ENCODE data around the gene PARP12.
A peak's percentile ranks its signal among the peaks of the same experiment; 100 is the strongest.

The PARP12 gene

DNA sequence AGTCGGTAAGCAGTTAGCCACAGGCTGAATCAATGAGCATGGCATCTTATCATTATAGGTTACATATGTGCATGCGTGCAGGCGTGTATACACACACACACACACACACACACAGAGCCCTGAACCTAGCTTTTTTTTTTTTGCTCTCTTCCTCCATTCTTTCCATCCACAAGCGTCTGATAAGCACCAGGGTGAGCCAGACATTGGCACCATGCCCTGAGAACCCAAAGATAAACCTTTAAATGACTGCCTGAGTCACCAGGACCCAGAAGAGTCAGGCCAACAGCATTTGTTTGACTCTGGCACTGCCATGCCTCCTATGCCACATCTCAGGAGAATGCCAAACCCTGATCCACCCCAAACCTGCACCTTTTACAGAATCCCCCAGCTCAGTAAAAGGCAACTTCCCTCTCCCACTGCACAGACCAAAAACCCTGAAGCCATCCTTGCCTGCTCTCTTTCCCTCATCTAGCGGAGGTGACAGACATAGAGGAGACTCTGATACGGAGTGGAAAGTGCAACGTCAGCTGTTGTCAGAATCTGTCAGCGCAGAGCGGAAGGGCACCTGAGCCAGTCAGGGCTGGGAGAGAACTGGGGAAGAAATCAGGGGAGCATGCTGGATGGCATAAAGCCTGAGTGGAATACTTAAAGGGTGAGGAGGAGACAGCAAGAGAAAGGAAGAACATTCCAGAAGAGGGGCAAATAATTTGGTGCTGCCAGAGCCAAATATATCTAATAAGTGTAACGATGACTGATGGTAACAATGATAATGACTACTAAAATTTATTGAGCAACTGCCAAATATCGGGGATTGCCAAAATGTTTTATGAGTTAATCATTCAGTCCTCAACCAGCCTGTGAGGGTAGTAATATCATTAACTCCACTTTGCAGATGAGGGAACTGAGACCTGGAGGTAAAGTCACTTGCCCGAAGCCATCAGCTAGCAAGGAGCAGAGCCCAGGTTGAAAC is 3.2 kb downstream of the PARP12 start:
- peak; percentile 95 for DNase-seq

DNA sequence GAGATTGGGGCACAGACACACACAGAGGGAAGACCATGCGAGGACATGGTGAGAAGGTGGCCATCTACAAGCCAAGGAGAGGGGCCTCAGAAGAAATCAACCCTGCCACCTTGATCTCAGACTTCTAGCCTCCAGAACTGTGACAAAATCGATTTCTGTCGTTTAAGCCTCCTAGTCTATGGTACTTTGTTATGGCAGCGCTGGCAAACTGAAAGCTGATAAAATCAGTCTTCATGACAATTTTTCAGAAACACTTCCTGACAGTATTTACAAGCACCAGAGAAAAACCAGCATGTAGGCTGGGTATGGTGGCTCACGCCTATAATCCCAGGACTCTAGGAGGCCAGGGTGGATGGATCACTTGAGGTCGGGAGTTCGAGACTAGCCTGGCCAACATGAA is 4.2 kb downstream of the PARP12 start:
- DNase-seq = no peak

DNA sequence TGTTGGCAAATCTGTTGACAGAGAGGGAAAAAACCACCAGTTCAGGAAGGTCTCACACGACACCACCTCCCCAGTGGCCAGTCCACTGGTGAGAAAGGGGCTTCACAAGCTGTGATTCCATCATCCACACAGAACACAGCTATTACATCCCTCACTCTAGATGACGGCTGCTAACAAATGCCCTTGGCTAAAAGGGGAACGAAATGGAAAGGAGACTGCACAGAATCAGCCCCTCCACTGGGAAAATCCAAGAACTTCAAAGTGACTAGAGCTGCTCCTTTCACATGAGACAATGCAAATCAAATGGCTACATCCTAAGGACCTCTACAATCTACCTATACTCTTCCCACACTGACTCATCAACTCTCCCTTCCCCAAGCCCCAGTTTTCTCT is 5.6 kb downstream of the PARP12 start:
- no peak for DNase-seq

DNA sequence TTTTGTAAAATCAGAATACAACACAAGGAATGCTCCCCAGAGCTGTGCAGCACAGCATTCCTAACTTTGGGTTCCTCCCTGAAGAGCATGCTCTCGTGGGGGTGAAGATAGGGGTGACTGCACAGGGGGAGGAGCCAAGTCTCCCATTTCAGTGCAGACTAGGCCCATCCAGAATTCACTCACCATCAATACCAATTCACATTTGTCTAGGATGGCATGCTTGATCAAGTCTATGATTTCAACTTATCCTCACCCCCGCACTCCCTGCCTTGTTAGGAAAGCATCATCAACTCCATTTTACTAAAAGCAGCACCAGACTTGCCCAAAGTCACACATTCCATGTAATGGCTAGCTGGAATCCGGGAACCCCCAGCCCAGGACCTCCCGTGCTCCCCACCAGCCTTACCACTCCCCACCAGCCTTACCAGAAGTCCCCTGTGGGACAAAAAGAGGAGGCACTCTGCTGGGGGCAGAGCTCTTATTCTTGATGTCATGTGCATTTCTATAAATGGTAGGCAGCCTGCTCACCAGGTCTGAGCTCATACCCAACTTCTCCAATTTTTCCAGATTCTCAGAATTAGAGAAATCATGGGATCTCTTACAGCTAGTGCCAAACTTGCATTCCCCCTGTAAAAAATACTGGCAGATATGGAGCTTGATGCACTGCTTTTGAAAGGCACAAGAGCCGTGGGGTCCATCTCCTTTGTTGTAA is 6.2 kb downstream of the PARP12 start:
- no peak for DNase-seq

DNA sequence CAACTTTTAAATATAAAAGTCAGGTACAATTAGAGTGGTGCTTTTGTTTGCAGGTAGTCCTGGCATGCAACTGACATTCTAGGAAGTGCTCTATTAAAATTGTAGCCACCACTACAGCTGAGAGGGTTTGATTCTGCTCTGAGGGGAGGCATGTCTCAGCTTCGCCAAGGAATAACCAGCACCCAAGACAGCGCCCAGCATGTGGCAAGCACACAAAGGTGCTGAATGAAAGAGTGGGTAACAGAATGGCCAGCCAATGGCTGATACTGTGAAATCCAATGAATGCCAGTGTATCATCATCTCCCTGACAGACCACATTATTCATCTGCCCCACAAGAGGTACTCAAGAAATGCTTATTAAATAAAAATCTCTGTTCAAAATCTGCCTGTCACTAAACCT is 6.9 kb downstream of the PARP12 start:
- DNase-seq = no peak

DNA sequence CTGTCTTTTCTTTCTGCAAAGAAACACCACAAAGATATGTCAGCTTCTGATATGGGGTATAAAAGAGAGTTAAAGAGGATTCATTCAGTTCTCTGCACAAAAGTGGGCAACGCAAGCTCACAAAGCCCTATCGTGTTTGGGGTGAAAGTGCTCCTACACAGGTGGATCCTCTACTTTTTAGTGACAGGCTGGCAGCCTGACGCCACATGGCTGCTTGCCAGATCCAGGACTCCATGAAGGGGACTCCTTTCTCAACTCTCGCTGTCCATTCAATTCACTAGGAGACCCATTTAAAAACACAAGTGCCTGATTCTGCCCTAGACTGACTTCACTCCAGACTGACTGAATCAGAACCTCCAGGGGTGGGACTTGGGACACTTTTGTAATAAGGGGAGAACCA is 8.0 kb downstream of the PARP12 start:
- no peak for DNase-seq

DNA sequence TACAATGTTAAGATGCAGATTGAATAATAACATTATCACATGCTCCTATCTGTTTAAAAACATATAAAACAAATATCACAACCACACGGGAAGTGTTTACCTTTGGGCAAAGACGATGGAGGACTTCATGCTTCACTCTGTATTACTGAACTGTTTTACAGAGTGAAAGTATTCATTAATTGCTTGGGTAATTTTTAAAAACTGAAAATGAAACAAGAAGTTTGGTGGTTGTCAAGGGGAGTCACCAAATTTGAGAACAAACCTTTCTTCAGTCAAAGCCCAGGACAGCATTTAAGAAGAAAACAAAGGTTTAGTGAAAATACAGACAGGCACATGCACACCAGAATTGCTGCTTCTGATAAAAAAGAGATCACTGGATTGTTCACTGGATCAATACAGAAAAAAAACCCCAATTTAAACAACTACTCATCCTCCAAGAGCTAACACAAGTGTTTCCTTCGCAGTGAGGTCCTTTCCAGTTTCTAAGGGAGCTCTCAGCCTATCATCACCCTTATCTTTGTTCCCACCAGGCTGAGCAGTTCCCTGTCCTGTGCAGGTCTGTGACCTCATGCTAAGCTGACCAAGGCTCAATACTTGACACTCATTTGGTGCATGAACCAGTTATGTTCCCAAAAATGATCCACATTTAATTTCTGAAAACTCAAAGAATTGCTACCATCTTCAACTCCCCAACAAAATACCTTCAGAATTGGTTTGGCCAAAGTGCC is 8.8 kb downstream of the PARP12 start:
- no peak for DNase-seq

DNA sequence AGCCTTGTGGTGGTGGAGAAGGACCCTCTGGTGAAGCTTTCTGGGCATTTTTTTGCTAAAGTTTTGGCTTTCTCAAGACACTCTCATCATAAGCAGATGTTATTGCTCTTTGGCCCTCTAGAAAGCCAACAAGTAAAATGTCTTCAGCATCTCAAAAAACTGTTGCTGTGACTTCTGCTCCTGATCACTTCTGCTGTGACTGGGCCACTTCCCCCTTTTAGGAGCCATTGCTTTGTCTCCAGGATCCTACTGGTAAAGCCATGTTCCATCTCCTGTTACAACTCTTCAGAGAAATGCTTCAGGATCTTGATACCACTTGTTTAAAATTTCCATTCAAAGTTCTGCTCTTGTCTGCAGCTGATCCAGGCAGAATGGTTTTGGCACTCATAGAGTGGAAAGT is 10.9 kb downstream of the PARP12 start:
- DNase-seq = no peak

DNA sequence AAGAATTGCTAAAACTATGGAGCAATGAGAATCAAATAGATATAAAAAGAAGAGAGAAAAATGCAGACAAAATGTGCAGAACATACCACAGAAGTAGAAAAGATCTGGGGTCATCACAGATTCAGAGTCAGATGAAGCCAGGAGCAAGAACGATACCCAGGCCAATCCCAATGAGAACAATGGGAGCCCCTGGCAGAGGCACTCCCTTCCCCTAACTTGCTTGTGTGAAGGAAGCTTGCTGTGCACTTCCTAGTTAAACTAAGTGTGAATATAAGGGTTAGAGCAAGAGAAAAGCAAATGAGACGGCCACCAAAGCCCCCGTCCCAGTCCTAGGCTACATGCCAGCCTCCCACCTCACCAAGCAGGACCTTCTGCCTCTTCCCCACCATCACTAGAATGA is 12.7 kb downstream of the PARP12 start:
- DNase-seq = no peak

DNA sequence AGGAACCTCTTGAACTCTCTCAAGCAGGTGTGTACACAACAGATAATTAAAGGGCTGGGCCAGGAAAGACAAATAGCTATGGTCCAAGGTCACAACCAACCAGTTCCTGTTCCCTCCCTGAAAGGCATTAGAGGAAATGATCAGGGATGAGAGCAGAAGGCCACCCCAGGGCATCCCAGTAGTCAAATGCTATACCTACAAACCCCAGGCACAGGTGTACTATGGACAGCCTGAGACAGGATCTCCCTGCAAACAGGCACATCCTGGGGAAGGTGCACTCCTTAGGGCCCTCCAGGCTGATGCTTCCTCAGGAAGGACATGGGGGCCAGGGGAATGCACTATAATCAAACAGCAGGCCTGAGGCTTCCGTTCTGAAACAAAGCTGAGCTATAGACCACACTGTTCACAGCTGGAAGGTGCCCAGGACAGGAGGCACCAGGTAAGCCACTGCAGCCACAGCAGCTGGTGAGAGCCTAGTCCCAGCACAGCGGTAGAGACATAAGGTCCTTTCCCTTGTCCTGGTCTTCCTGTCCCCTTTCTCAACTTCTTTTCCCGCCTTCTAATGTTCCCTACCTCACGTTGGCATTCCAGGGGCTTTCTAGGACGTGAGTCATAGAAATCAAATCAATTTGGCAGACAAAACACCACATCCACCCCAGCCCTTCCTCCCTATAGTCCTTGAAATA is 13.3 kb downstream of the PARP12 start:
- peak; percentile 72 for DNase-seq

DNA sequence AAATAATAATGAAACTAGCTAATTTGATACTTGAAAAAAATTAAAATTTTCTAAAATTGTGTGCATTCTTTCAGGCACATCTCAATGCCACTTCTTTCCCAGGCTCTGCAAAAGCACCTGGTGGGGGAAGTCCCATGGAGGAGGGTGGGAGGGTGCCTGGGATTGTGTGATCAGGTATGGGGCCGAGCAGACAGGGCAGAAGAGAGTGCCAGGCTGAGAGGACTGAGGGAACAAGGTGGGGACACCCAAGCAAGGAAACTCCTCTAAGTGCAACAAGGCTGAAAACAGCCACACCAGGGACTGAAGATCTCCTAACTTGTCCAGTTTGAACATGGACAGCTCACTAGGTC is 13.8 kb downstream of the PARP12 start:
- no peak for DNase-seq

DNA sequence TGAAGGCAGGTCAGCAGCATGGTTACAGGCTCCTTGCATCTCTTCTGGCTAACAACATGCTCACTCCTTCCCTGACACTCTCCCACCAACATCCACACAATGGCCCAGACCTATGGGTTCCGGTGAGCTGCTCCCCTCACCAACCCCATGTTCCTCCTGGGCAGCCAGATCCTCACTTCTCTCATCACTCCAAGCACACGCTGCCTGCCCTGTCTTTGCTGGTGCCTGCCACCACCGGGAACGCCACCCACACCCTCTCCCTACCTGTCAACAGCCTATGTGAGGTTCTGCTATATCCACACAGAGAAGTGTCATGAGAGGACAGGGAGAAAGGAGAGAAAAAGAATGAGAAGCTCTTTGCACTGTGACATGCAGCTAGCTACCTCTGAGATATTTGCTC is 14.6 kb downstream of the PARP12 start:
- DNase-seq = no peak

DNA sequence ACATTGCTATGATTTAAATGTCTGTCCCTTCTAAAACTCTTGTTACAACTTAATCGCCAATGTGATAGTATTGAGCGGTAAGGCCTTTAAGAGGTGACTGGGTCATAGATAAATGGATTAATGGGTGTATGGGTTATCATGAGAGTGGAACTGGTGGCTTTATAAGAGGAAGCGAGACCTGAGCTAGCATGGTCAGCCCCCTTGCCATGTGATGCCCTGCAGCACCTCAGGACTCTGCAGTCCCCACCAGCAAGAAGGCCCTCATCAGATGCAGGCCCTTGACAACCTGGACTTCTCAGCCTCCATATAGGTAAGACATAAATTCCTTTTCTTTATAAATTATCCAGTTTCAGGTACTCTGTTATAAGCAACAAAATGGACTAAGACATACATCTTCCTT is 15.6 kb downstream of the PARP12 start:
- DNase-seq = no peak

DNA sequence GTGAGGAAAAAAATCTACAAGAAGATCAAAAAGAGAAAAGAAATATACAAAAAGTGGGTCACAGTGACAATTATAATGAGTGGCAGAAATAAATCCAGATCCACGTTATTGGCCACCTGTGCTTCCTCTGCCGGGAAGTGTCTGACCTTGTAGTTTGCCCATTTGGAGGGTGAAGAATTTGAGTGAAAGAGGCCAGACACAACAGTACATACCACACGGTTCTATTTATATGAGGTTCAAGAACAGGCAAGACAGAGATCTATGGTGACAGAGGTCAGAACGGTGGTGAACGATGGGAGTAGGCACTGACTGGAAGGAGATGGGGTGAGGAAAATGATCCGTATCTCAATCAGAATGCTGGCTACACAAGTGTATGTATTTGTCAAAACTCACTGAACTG is 17.1 kb downstream of the PARP12 start:
- DNase-seq = no peak

DNA sequence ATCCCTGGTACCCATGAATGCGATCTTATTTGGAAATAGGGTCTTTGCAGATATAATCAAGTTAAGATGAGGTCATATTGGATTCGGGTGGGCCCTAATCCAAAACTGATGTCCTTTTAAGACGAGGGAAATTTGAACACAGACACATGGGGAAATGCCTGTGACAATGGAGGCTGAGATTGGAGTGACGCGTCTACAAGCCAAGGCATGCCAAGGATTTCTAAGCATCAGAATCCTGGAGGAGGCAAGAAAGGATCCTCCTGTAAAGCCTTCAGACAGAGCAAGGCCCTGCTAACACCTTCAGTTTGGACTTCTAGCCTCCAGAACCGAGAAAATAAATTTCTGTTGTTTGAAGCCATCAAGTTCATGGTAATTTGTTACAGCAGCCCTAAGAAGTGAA is 18.5 kb downstream of the PARP12 start:
- DNase-seq = no peak

DNA sequence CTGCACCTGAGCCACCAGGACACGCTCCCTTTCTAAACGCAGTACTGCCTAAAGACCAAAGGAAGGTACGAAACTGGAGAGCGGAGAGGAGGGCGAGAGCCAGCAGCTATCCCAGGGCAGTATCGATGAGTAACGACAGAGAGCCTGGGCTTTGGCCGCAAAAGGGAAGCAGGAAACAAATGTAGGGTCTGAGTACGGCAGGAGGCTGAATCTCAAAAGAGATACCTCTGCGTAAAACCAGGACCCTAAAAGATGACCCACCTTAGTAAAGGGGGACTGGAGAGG is 20.4 kb downstream of the PARP12 start:
- DNase-seq = no peak

DNA sequence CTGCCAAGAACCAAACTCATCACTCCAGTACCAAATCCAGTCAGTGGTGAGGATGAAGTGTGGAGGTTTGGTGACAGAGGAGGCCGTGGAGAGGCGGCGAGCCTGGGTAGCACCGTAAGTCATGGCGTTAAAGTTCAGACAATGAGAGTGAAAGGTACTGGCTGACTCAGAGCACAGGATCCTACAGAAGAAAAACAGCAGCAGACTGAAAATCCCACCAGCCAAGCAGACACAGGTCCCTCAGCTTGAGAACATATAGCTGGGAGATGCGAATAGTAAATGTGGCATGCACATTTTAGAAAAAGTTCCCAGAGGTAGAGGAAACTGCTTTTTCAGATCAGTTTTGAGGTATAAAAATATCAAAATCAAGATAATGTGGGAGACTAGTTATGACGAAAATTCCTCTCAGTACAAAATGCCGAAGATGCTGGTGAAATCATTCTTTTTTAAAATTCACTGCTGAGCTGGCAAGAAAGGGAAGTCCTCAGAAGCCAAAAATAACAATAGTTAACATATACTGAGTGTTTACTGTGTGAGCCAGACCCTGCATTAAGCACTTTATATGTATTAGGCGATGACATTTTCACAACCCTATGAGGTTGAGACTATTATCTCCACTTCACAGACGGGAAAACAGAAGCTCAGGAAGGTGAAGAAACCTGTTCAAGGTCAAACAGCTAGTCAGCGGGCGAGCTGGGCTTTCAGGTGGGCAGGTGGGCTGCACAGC is 20.9 kb downstream of the PARP12 start:
- DNase-seq = peak; percentile 81

DNA sequence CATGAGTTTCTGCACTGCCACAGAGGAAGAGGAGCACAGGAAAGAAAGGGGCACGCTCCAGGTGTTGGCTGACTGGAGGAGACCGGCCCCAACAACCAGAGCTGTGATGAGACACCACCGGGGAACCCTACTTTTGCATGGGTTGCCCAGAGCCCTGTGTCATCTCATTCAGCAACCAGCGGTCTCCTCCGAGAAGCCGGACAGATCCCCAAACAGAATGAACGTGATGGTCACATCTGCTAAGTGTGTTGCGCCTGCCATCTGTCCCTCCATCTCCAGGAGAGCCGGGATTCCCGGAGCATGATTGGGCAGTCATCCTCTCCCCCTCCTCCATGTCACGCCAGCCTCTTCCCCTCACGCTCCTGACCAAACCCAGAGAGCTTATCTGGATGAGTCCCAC is 22.9 kb downstream of the PARP12 start:
- no peak for DNase-seq

DNA sequence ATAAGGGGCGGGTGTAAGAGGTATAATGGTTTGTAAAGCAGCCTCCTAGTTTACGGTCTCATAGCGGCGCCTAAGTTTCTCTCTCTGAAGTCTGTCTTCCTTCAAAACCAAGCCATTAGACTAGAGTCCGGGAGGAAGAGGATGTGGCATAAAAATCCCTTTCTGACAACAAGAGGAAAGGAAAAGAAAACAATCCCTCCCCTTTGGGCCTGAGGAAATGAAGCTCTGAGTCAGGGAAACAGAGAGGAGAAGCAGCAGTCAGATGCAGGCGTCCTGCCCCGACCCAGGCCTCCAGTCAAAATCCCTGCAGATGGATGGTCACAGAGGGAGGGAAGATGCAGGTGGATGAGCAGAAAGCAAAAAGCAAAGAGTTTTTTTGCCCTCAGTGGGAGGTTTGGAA is 23.7 kb downstream of the PARP12 start:
- peak; percentile 46 for DNase-seq

DNA sequence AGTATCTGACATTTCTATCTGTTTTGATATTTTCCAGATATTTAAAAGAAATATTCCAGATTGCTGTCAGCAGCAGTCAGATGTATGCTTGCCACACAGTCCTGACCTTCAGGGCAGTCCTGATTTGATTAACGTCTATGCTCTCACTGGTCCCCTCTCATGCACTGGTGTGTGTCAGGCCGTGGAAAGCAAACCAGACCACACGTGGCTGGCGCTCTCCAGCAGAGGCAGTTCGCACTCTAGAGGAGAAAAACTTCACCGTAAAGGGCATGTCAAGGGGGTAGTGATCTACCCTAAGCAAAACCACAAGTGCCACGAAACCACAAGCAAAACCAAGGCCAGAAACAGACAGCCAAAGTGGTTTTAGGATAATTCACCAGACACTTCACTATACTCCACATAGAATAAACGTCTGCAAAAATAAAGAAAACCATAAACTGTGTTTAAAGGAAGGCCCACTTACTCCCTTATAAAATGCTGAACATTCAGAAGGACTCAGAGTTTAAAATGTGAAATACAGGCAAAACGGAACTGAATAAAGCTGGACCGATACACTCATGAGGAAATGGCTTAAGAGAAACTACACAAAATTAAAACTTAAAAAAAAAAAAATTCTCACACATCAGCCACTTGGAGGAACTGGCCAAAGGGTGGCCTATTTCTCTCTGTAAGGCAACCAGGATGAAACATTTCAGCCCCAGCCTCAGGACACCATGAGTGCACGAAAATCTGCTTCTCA is 26.4 kb downstream of the PARP12 start:
- peak; percentile 25 for DNase-seq

DNA sequence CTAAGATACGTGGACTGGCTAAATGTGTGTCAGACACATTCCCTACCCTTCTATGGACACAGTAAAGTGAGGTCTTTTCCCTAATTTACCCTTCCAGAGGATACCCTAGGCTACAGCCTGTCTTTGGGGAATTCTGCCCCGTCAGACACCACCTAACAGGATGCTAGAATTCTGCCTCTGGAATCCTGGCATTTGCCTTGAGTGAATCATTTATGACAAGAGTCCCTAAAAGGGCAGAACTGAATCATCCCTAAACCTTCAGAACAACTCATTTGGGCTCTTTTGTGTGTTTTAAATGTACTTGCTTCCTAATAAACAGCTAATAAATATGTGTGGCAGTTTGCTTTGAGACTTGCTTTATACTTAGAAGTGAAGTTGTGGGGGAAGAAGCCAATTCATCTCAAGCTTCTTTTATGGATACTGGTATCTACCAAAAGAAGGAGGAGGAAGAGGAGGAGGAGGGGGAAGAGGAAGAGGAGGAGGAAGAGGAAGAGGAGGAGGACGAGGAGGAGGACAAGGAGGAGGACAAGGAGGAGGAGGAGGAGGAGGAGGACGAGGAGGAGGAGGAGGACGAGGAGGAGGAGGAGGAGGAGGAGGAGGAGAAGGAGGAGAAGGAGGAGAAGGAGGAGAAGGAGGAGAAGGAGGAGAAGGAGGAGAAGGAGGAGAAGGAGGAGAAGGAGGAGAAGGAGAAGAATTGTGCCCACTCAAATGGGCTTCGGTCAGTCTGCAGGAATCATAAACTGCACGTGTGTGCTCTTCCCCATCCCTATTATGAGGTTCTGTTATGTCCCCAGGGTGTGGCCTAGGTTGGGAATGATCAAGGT is 27.1 kb downstream of the PARP12 start:
- DNase-seq = peak; percentile 92
